HG03095 (cell line): ENCODE data around the gene LANCL1.
"Not testable (repeated sequence)": the region's sequence is repeated elsewhere in the genome, so short reads cannot be mapped to it uniquely, and the experiment has no call there.

ENCODE experiments used
- ATAC-seq: cut with Tn5 transposase; IDR thresholded peaks from one replicate; pipeline ENCODE4 v1.9.1; 2021; ENCODE audit warnings: moderate library complexity; ENCODE audit not compliant: unreplicated experiment

Gene LANCL1

GRCh38 chr2:210459880-210460279, 16.7 kb downstream of the LANCL1 start:
- ATAC-seq = peak; percentile 5

- no peak for ATAC-seq
Measured at GRCh38 chr2:210459407-210459806, 17.2 kb downstream of the LANCL1 start.

- no peak for ATAC-seq
Measured at GRCh38 chr2:210458395-210458794, 18.2 kb downstream of the LANCL1 start.

- no peak for ATAC-seq
Measured at GRCh38 chr2:210456571-210456970, 20.0 kb downstream of the LANCL1 start.

GRCh38 chr2:210454336-210454735, 22.2 kb downstream of the LANCL1 start:
- no peak for ATAC-seq

- no peak for ATAC-seq
Measured at GRCh38 chr2:210452194-210452593, 24.4 kb downstream of the LANCL1 start.

GRCh38 chr2:210450942-210451341, 25.6 kb downstream of the LANCL1 start:
- not testable (repeated sequence) for ATAC-seq

GRCh38 chr2:210445732-210446131, 30.8 kb downstream of the LANCL1 start:
- ATAC-seq = no peak

GRCh38 chr2:210445116-210445707, 31.3 kb downstream of the LANCL1 start:
- no peak for ATAC-seq

GRCh38 chr2:210443527-210443926, 33.0 kb downstream of the LANCL1 start:
- no peak for ATAC-seq

GRCh38 chr2:210442878-210443277, 33.7 kb downstream of the LANCL1 start:
- peak; percentile 37 for ATAC-seq

- peak; percentile 75 for ATAC-seq
Measured at GRCh38 chr2:210442457-210442856, 34.1 kb downstream of the LANCL1 start.

GRCh38 chr2:210440206-210440605, 36.4 kb downstream of the LANCL1 start:
- no peak for ATAC-seq

- no peak for ATAC-seq
Measured at GRCh38 chr2:210435439-210435838, 41.1 kb downstream of the LANCL1 start.

GRCh38 chr2:210432633-210433032, 43.9 kb downstream of the LANCL1 start:
- no peak for ATAC-seq

- no peak for ATAC-seq
Measured at GRCh38 chr2:210429403-210430137, 47.0 kb downstream of the LANCL1 start.

- ATAC-seq = no peak
Measured at GRCh38 chr2:210428393-210429179, 48.0 kb downstream of the LANCL1 start.

GRCh38 chr2:210427309-210427708, 49.2 kb downstream of the LANCL1 start:
- not testable (repeated sequence) for ATAC-seq

GRCh38 chr2:210422366-210422765, 54.2 kb downstream of the LANCL1 start:
- no peak for ATAC-seq

- no peak for ATAC-seq
Measured at GRCh38 chr2:210421916-210422315, 54.6 kb downstream of the LANCL1 start.

- no peak for ATAC-seq
Measured at GRCh38 chr2:210412660-210413059, 63.9 kb downstream of the LANCL1 start.

GRCh38 chr2:210410542-210410941, 66.0 kb downstream of the LANCL1 start:
- ATAC-seq = no peak
